Measurements from ENCODE around the gene SNED1. TPM values are rescaled to one million over a fixed set of nuclear protein-coding genes. Genes with fewer than 3 reads are reported as not detected.

Gene SNED1
- total RNA-seq, 1 experiment from 2014 or later = not detected

DNA sequence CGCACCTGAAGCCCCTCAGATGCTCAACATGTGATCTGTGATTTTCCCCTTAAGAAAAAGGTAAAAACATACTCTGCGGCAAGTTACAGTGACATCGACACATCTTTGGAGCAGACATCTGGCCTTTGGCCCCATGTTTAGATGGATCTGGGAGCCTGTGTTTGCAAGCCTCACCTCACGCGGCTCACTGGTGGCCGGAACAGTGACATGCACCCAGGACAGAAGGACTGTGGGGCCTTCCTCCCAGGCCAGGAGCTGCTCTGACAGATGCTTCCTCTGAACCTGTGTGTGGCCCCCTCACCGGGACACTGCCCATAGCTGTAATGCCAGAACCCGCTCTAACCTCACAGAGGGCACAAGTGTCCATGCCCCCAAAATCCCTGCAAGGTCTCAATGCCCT is 137.8 kb downstream of the SNED1 start:
- DNase-seq = no peak
- POLR2A ChIA-PET = no interaction called here
- H3K27ac Mint-ChIP-seq (ENCODE audit: unreplicated experiment) = no peak overlapping the region
- CTCF ChIA-PET = interaction anchor here (0.7 kb wide), 1 partner anchor 75 kb away, joined by 3 read pairs; no protein-coding TSS in a partner anchor
- H3K4me1 Mint-ChIP-seq (ENCODE audit: low read depth, unreplicated experiment) = no peaks in the 10 kb centered on the region
- no peaks in the 10 kb centered on the region for H3K4me1 ChIP-seq
- no peaks in the 10 kb centered on the region for H3K36me3 ChIP-seq (ENCODE audit: control insufficient read depth, insufficient read depth, low read length)
- no peaks in the 10 kb centered on the region for H3K36me3 Mint-ChIP-seq (ENCODE audit: insufficient read depth, unreplicated experiment)
- H3K9me3 ChIP-seq = no peaks in the 10 kb centered on the region
- H3K9me3 Mint-ChIP-seq (ENCODE audit: unreplicated experiment) = no peaks in the 10 kb centered on the region
- H3K4me3 Mint-ChIP-seq (ENCODE audit: unreplicated experiment) = no peak overlapping the region
- TF ChIP-seq, protein P1, sequence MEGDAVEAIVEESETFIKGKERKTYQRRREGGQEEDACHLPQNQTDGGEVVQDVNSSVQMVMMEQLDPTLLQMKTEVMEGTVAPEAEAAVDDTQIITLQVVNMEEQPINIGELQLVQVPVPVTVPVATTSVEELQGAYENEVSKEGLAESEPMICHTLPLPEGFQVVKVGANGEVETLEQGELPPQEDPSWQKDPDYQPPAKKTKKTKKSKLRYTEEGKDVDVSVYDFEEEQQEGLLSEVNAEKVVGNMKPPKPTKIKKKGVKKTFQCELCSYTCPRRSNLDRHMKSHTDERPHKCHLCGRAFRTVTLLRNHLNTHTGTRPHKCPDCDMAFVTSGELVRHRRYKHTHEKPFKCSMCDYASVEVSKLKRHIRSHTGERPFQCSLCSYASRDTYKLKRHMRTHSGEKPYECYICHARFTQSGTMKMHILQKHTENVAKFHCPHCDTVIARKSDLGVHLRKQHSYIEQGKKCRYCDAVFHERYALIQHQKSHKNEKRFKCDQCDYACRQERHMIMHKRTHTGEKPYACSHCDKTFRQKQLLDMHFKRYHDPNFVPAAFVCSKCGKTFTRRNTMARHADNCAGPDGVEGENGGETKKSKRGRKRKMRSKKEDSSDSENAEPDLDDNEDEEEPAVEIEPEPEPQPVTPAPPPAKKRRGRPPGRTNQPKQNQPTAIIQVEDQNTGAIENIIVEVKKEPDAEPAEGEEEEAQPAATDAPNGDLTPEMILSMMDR (IDR thresholded peaks at IDR 0.05; ENCODE audit: insufficient read depth in 1 of 2, low read depth in 1 of 2, low read length in 1 of 2, severe bottlenecking in 1 of 2, unreplicated experiment in 1 of 2) = no peak
- H3K27me3 Mint-ChIP-seq (ENCODE audit: insufficient read depth, unreplicated experiment) = no peaks in the 10 kb centered on the region
- H3K4me3 ChIP-seq (ENCODE audit: low read depth, low read length) = no peak overlapping the region
- BruUV-seq (replicated peaks) = no TSS peak
- intact Hi-C loops (cut with micrococcal nuclease; ENCODE audit: unreplicated experiment) = no loop called here
- H3K27me3 ChIP-seq (replicated peaks; ENCODE audit: control insufficient read depth, insufficient read depth, low read length) = no peaks in the 10 kb centered on the region

DNA sequence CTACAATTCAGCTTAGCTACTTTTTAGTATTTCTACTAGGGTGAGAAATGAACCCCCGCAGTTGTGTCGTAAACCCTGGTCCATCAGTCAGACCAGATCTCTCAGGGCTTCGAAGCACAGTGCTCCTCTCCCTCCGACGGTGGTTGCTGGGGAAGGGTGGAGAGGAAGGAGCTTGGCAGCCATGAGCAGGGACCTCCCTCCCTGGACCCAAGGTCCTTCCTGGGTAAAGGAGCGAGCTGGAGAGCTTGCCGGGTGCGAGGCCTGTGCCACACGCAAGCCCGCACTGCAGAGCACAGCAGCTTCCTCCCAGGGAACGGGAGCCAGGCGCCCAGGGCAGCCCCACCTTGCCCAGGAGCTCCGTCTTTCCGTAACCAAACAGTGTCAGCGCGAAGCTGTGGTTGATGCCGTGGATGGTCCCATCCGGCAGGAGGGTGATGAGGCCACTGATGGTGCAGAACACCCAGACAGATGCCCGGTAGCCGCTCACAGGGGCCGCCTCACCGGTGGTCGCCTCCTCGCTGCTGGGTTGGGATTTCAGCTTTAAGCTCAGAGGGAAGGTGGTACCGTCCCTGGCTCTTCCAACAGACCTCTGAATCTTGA is 138.3 kb downstream of the SNED1 start:
- H3K9me3 ChIP-seq = no peaks in the 10 kb centered on the region
- Mint-ChIP-seq H3K36me3 (ENCODE audit: insufficient read depth, unreplicated experiment) (no peaks in the 10 kb centered on the region), H3K9me3 (ENCODE audit: unreplicated experiment) (no peaks in the 10 kb centered on the region), H3K4me3 (ENCODE audit: unreplicated experiment) (no peak overlapping the region), H3K27me3 (ENCODE audit: insufficient read depth, unreplicated experiment) (no peaks in the 10 kb centered on the region), H3K27ac (ENCODE audit: unreplicated experiment) (no peak overlapping the region), H3K4me1 (ENCODE audit: low read depth, unreplicated experiment) (no peaks in the 10 kb centered on the region)
- no TSS peak for BruUV-seq (replicated peaks)
- no peak for DNase-seq
- intact Hi-C loops (cut with micrococcal nuclease; ENCODE audit: unreplicated experiment) = no loop called here
- TF ChIP-seq, protein P1 (IDR thresholded peaks at IDR 0.05; ENCODE audit: insufficient read depth in 1 of 2, low read depth in 1 of 2, low read length in 1 of 2, severe bottlenecking in 1 of 2, unreplicated experiment in 1 of 2) = no peak
- H3K4me1 ChIP-seq = no peaks in the 10 kb centered on the region
- H3K36me3 ChIP-seq (ENCODE audit: control insufficient read depth, insufficient read depth, low read length) = no peaks in the 10 kb centered on the region
- ChIA-PET POLR2A (no interaction called here), CTCF (interaction anchor here (0.7 kb wide), 1 partner anchor 76 kb away, joined by 3 read pairs; no protein-coding TSS in a partner anchor)
- no peak overlapping the region for H3K4me3 ChIP-seq (ENCODE audit: low read depth, low read length)
- no peaks in the 10 kb centered on the region for H3K27me3 ChIP-seq (replicated peaks; ENCODE audit: control insufficient read depth, insufficient read depth, low read length)

- DNase-seq = no peak
- Histone ChIP-seq H3K4me1 (no peaks in the 10 kb centered on the region), H3K27me3 (replicated peaks; ENCODE audit: control insufficient read depth, insufficient read depth, low read length) (no peaks in the 10 kb centered on the region), H3K9me3 (no peaks in the 10 kb centered on the region), H3K4me3 (ENCODE audit: low read depth, low read length) (no peak overlapping the region), H3K36me3 (ENCODE audit: control insufficient read depth, insufficient read depth, low read length) (no peaks in the 10 kb centered on the region)
- no peaks in the 10 kb centered on the region for H3K36me3 Mint-ChIP-seq (ENCODE audit: insufficient read depth, unreplicated experiment)
- no TSS peak for BruUV-seq (replicated peaks)
- intact Hi-C loops (cut with micrococcal nuclease; ENCODE audit: unreplicated experiment) = no loop called here
- no peaks in the 10 kb centered on the region for H3K4me1 Mint-ChIP-seq (ENCODE audit: low read depth, unreplicated experiment)
- TF ChIP-seq, protein P1 (IDR thresholded peaks at IDR 0.05; ENCODE audit: insufficient read depth in 1 of 2, low read depth in 1 of 2, low read length in 1 of 2, severe bottlenecking in 1 of 2, unreplicated experiment in 1 of 2) = no peak
- POLR2A ChIA-PET = no interaction called here
- CTCF ChIA-PET = no interaction called here
- no peak overlapping the region for H3K4me3 Mint-ChIP-seq (ENCODE audit: unreplicated experiment)
- H3K9me3 Mint-ChIP-seq (ENCODE audit: unreplicated experiment) = no peaks in the 10 kb centered on the region
- H3K27me3 Mint-ChIP-seq (ENCODE audit: insufficient read depth, unreplicated experiment) = no peaks in the 10 kb centered on the region
- H3K27ac Mint-ChIP-seq (ENCODE audit: unreplicated experiment) = no peak overlapping the region
Observed at GRCh38 chr2:241137276-241138190, 139.1 kb downstream of the SNED1 start.
